ENCODE data around the gene KBTBD13.

Gene KBTBD13

DNA sequence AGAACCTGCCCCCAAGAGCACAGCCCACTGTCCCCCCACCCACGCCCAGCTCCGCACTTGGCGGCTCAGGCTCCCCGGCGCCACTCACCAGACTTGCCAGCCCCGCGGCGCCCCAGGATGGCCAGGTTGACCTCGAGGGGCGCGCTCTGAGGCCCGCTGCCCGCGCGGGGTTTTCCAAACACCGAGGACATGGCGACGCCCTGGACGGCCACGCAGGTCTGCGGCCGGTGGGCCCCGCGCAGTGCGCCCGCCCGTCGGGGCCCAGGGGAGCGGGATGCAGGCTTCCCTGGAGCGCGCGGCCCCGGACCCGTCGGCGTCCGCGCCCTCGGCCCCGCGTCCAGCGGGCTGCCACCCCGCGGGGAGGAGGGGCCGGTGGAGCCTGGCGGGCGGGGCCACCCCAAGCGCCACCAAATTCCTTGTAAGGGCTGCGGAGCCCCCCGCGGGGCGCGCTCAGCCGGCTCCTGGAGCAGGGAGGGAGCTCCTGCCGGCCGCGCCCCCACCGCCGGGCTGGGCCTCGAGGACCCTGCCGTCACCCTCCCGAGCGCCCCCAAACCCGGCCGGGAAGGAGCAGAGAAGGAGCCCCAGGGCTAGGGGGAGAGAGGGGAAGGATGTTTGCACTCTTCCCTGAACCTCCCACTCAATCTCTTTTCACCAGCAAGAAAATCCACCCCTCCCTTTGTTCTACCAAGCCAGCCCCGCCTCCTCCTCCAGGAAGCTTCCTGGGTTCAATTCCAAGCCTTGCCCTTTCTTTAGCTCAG lies 8.7 kb upstream of the KBTBD13 start, which contains the start of gene RASL12:
RASL12 (minus strand) TSS at position 347 of the 758 bp plus-strand sequence; CDS start at position 191, 156 bp downstream.
- ChIA-PET CTCF (interaction anchor here (1.7 to 6.8 kb wide), 4 partner anchors 8 to 19 kb away, joined by 6 to 37 read pairs (median 18); partner anchors contain the start of gene KBTBD13), POLR2A (interaction anchor here (0.6 kb wide), 1 partner anchor 1348 kb away, joined by 3 read pairs; no protein-coding TSS in a partner anchor)
- peak within 1 kb of the TSS in 3 of 7 experiments; percentile 52 to 56 (median 56) for H3K4me3 ChIP-seq (ENCODE audit: control insufficient read depth in 1 of 7, extremely low read depth in 1 of 7, insufficient read depth in 4 of 7, low read depth in 2 of 7, low read length in 6 of 7)
- no peaks in the 10 kb centered on the region for H3K9me3 ChIP-seq (ENCODE audit: control extremely low read depth in 1 of 5, control insufficient read depth in 4 of 5, insufficient read depth in 2 of 5, low read depth in 1 of 5, low read length in 4 of 5)
- WGBS (ENCODE audit: insufficient coverage): 8% methylated on average over 41 of the region's 66 CpGs
- no peak within 1 kb of the TSS for H3K27ac ChIP-seq (ENCODE audit: insufficient read depth in 1 of 2, low read depth in 1 of 2, low read length in 2 of 2, poor library complexity in 1 of 2, severe bottlenecking in 2 of 2)
- H3K27me3 ChIP-seq (replicated peaks in 2 of 5; ENCODE audit: control insufficient read depth in 4 of 5, insufficient read depth in 5 of 5, low read length in 4 of 5): peaks cover 7 to 41% (median 16%) of the 10 kb centered on the region in 5 experiments
- no peak for DNase-seq
- H3K36me3 ChIP-seq (ENCODE audit: control insufficient read depth in 4 of 4, insufficient read depth in 4 of 4, low read length in 3 of 4): no peaks in the 10 kb centered on the region
- H3K4me1 ChIP-seq (ENCODE audit: control extremely low read depth in 1 of 4, control insufficient read depth in 4 of 4, insufficient read depth in 4 of 4, low read length in 3 of 4): peaks cover 0 to 21% (median 11%) of the 10 kb centered on the region in 4 experiments

DNA sequence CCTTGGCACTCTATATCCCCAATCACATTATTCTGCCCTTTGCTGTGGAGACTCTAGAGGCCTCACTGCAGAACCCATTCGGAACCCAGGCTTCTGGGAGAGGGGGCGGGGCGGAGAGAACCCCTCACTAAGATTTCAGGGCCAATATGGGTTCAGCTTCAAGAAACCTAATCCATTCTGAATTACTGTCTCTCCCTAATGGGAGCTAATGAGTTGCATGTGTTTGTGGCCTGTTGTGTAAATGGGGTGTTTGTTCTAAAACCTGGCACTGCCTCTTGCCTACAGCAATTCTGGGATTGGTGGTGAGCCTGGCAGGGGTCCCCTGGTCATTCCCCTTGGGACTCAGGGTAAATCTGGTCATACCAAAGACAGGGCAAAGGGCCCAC lies 8.2 kb upstream of the KBTBD13 start:
- 96% methylated on average over 3 of the region's 3 CpGs for WGBS (ENCODE audit: insufficient coverage)
- Histone ChIP-seq H3K9me3 (ENCODE audit: control extremely low read depth in 1 of 5, control insufficient read depth in 4 of 5, insufficient read depth in 2 of 5, low read depth in 1 of 5, low read length in 4 of 5) (no peaks in the 10 kb centered on the region), H3K27ac (ENCODE audit: insufficient read depth in 1 of 2, low read depth in 1 of 2, low read length in 2 of 2, poor library complexity in 1 of 2, severe bottlenecking in 2 of 2) (no peak overlapping the region), H3K36me3 (ENCODE audit: control insufficient read depth in 4 of 4, insufficient read depth in 4 of 4, low read length in 3 of 4) (no peaks in the 10 kb centered on the region), H3K4me3 (ENCODE audit: control insufficient read depth in 1 of 7, extremely low read depth in 1 of 7, insufficient read depth in 4 of 7, low read depth in 2 of 7, low read length in 6 of 7) (no peak overlapping the region), H3K4me1 (ENCODE audit: control extremely low read depth in 1 of 4, control insufficient read depth in 4 of 4, insufficient read depth in 4 of 4, low read length in 3 of 4) (peaks cover 0 to 21% (median 11%) of the 10 kb centered on the region in 4 experiments), H3K27me3 (replicated peaks in 2 of 5; ENCODE audit: control insufficient read depth in 4 of 5, insufficient read depth in 5 of 5, low read length in 4 of 5) (peaks cover 7 to 41% (median 16%) of the 10 kb centered on the region in 5 experiments)
- POLR2A ChIA-PET: interaction anchor here (0.6 kb wide), 1 partner anchor 1348 kb away, joined by 3 read pairs; no protein-coding TSS in a partner anchor
- DNase-seq: no peak
- CTCF ChIA-PET: interaction anchor here (2.2 to 6.8 kb wide), 3 partner anchors 9 to 13 kb away, joined by 6 to 37 read pairs (median 30); partner anchors contain the start of gene KBTBD13

DNA sequence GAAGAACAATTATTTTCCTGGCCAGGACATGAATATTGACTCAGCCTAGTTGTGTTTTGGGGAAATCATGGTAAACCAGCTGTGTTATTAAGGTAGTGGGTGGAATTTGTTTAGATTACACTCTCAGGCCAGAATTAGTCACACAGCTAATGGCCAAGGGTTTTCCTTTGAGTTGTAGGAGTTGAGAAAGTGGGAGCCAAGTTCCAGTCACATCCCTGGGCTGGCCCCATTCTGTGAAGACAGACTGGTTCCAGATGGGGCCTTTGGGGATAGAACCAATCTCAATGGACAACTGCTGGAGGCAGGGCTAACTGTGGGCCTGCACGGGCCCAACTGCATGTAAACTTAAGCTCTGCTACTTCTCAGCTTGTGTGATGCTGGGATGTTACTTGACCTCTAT lies 7.4 kb upstream of the KBTBD13 start:
- DNase-seq: no peak
- H3K4me1 ChIP-seq (ENCODE audit: control extremely low read depth in 1 of 4, control insufficient read depth in 4 of 4, insufficient read depth in 4 of 4, low read length in 3 of 4): peaks cover 0 to 21% (median 11%) of the 10 kb centered on the region in 4 experiments
- CTCF ChIA-PET: interaction anchor here (0.8 to 6.8 kb wide), 6 partner anchors 9 to 27 kb away, joined by 3 to 37 read pairs (median 7); partner anchors contain the start of genes KBTBD13 and SLC51B
- no peaks in the 10 kb centered on the region for H3K9me3 ChIP-seq (ENCODE audit: control extremely low read depth in 1 of 5, control insufficient read depth in 4 of 5, insufficient read depth in 2 of 5, low read depth in 1 of 5, low read length in 4 of 5)
- H3K36me3 ChIP-seq (ENCODE audit: control insufficient read depth in 4 of 4, insufficient read depth in 4 of 4, low read length in 3 of 4): no peaks in the 10 kb centered on the region
- 100% methylated on average over 1 of the region's 1 CpG for WGBS (ENCODE audit: insufficient coverage)
- H3K4me3 ChIP-seq (ENCODE audit: control insufficient read depth in 1 of 7, extremely low read depth in 1 of 7, insufficient read depth in 4 of 7, low read depth in 2 of 7, low read length in 6 of 7): no peak overlapping the region
- peaks cover 7 to 41% (median 16%) of the 10 kb centered on the region in 5 experiments for H3K27me3 ChIP-seq (replicated peaks in 2 of 5; ENCODE audit: control insufficient read depth in 4 of 5, insufficient read depth in 5 of 5, low read length in 4 of 5)
- POLR2A ChIA-PET: no interaction called here
- no peak overlapping the region for H3K27ac ChIP-seq (ENCODE audit: insufficient read depth in 1 of 2, low read depth in 1 of 2, low read length in 2 of 2, poor library complexity in 1 of 2, severe bottlenecking in 2 of 2)

DNA sequence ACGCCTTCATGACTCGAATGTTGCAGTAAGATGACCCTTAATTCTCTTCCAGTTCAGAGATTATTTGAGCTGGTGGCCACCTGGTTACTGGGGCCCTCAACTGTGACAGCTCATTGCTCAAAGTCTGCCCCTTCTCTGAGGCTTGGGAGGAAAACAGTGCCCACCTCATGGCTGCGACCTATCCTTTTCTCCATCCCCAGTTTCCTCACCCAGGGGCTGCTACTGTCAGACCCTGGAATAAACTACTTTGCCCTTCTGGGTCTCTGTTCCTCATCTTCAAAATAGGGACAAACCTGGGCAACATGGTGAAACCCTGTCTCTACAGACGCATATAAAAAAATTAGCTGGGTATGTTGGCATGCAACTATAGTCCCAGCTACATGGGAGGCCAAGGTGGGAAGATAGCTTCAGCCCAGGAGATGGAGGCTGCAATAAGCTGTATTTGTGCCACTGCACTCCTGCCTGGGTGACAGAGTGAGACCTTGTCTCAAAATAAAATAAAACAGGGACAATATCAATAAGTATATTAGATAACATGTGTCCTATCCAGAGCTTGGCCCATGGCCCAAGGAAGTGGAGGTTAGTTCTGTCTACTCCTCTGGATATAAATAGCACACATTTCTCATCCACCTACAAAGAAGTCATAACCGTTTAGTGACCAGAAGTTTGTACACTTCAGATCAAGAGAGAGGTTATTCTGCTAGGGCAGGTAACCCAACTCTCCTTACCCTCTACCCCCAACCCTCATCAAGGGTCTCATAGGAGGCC lies 6.6 kb upstream of the KBTBD13 start:
- WGBS (ENCODE audit: insufficient coverage): 100% methylated on average over 3 of the region's 5 CpGs
- H3K4me1 ChIP-seq (ENCODE audit: control extremely low read depth in 1 of 4, control insufficient read depth in 4 of 4, insufficient read depth in 4 of 4, low read length in 3 of 4): peaks cover 0 to 21% (median 11%) of the 10 kb centered on the region in 4 experiments
- no peak overlapping the region for H3K27ac ChIP-seq (ENCODE audit: insufficient read depth in 1 of 2, low read depth in 1 of 2, low read length in 2 of 2, poor library complexity in 1 of 2, severe bottlenecking in 2 of 2)
- H3K9me3 ChIP-seq (ENCODE audit: control extremely low read depth in 1 of 5, control insufficient read depth in 4 of 5, insufficient read depth in 2 of 5, low read depth in 1 of 5, low read length in 4 of 5): no peaks in the 10 kb centered on the region
- no peak for DNase-seq
- ChIA-PET CTCF (interaction anchor here (0.8 to 6.8 kb wide), 5 partner anchors 9 to 28 kb away, joined by 3 to 37 read pairs (median 8); partner anchors contain the start of genes KBTBD13 and SLC51B), POLR2A (interaction anchor here (0.5 kb wide), 1 partner anchor 47 kb away, joined by 3 read pairs; no protein-coding TSS in a partner anchor)
- no peaks in the 10 kb centered on the region for H3K36me3 ChIP-seq (ENCODE audit: control insufficient read depth in 4 of 4, insufficient read depth in 4 of 4, low read length in 3 of 4)
- H3K4me3 ChIP-seq (ENCODE audit: control insufficient read depth in 1 of 7, extremely low read depth in 1 of 7, insufficient read depth in 4 of 7, low read depth in 2 of 7, low read length in 6 of 7): no peak overlapping the region
- peaks cover 7 to 41% (median 16%) of the 10 kb centered on the region in 5 experiments for H3K27me3 ChIP-seq (replicated peaks in 2 of 5; ENCODE audit: control insufficient read depth in 4 of 5, insufficient read depth in 5 of 5, low read length in 4 of 5)

DNA sequence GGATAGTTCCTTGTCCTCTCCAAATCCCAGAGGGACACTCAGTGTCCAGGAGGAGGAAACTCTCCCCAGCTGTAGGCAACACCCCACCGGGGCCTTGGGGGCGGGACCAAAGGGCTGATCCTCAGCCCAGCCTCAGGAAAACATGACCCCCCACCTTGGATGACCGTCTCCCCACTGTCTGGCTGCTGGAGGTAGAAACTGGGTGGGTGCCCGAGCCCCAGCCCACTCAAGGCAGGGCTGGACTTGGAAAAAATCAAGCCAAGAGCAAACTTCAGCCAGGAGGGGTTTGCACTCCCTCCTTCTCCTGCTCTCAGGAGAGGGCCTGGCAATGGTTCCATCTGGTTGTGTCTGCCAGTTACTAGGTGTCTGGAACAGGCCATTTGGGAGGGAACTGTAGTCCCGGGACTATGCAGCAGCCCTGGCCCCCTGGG lies 5.2 kb upstream of the KBTBD13 start:
- 84% methylated on average over 2 of the region's 5 CpGs for WGBS (ENCODE audit: insufficient coverage)
- ChIA-PET POLR2A (interaction anchor here (0.6 kb wide), 1 partner anchor 1180 kb away, joined by 3 read pairs; no protein-coding TSS in a partner anchor), CTCF (interaction anchor here (1.2 to 3.3 kb wide), 2 partner anchors 11 to 17 kb away, joined by 7 to 23 read pairs; no protein-coding TSS in a partner anchor)
- Histone ChIP-seq H3K4me1 (ENCODE audit: control extremely low read depth in 1 of 4, control insufficient read depth in 4 of 4, insufficient read depth in 4 of 4, low read length in 3 of 4) (peaks cover 0 to 23% (median 15%) of the 10 kb centered on the region in 4 experiments), H3K4me3 (ENCODE audit: control insufficient read depth in 1 of 7, extremely low read depth in 1 of 7, insufficient read depth in 4 of 7, low read depth in 2 of 7, low read length in 6 of 7) (no peak overlapping the region), H3K36me3 (ENCODE audit: control insufficient read depth in 4 of 4, insufficient read depth in 4 of 4, low read length in 3 of 4) (no peaks in the 10 kb centered on the region), H3K9me3 (ENCODE audit: control extremely low read depth in 1 of 5, control insufficient read depth in 4 of 5, insufficient read depth in 2 of 5, low read depth in 1 of 5, low read length in 4 of 5) (no peaks in the 10 kb centered on the region), H3K27ac (ENCODE audit: insufficient read depth in 1 of 2, low read depth in 1 of 2, low read length in 2 of 2, poor library complexity in 1 of 2, severe bottlenecking in 2 of 2) (no peak overlapping the region), H3K27me3 (replicated peaks in 2 of 5; ENCODE audit: control insufficient read depth in 4 of 5, insufficient read depth in 5 of 5, low read length in 4 of 5) (peaks cover 5 to 27% (median 13%) of the 10 kb centered on the region in 5 experiments)
- no peak for DNase-seq

DNA sequence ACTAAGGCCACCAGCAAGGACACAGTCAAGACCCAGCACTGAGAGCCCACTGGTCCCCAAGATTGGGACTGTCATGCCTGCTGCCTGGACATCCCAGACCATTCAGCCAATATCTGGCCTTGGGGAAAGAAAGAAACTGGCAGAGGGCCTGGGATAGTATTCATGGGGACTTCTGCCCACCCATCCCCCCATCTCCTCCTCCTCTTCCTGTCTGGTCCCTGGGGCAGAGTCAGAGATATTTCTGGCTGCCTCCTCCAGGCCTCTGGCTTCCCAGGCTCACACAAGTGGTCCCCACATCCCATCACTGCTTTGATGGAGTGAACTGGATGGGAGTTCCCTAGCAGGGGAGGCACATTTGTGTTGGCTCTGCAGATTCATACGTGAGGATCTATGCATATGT lies 4.5 kb upstream of the KBTBD13 start:
- ChIA-PET POLR2A (no interaction called here), CTCF (interaction anchor here (0.6 to 3.3 kb wide), 4 partner anchors 11 to 29 kb away, joined by 3 to 23 read pairs (median 5); no protein-coding TSS in a partner anchor)
- H3K27ac ChIP-seq (ENCODE audit: insufficient read depth in 1 of 2, low read depth in 1 of 2, low read length in 2 of 2, poor library complexity in 1 of 2, severe bottlenecking in 2 of 2): no peak overlapping the region
- WGBS (ENCODE audit: insufficient coverage): 60% methylated on average over 1 of the region's 1 CpG
- H3K9me3 ChIP-seq (ENCODE audit: control extremely low read depth in 1 of 5, control insufficient read depth in 4 of 5, insufficient read depth in 2 of 5, low read depth in 1 of 5, low read length in 4 of 5): no peaks in the 10 kb centered on the region
- H3K4me1 ChIP-seq (ENCODE audit: control extremely low read depth in 1 of 4, control insufficient read depth in 4 of 4, insufficient read depth in 4 of 4, low read length in 3 of 4): peaks cover 0 to 26% (median 19%) of the 10 kb centered on the region in 4 experiments
- H3K36me3 ChIP-seq (ENCODE audit: control insufficient read depth in 4 of 4, insufficient read depth in 4 of 4, low read length in 3 of 4): no peaks in the 10 kb centered on the region
- peaks cover 0 to 21% (median 10%) of the 10 kb centered on the region in 5 experiments for H3K27me3 ChIP-seq (replicated peaks in 2 of 5; ENCODE audit: control insufficient read depth in 4 of 5, insufficient read depth in 5 of 5, low read length in 4 of 5)
- no peak for DNase-seq
- no peak overlapping the region for H3K4me3 ChIP-seq (ENCODE audit: control insufficient read depth in 1 of 7, extremely low read depth in 1 of 7, insufficient read depth in 4 of 7, low read depth in 2 of 7, low read length in 6 of 7)

Measured in common myeloid progenitor, CD34-positive (primary cell).